ENCODE measurements around the gene PSMD2.

Gene PSMD2

DNA sequence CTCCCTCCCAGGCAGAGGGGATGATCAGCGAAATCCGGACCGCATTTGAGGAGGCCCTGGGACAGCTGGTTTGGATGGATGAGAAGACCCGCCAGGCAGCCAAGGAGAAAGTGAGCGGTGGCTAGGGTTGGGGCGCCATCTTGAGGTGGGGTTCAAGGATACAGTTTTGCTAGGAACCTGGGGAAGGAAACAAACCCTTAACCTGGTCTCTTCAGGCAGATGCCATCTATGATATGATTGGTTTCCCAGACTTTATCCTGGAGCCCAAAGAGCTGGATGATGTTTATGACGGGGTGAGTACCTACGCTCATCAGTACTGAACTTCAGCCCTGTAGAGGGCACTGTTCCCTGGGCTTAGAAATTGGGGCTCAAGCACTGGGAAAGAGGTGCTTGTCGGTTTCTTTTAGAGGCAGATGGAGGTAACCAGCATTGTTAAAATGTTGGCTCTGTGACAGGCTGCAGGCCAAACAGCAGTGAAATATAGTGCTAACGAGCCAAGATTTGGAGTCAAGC, 9.6 kb upstream of the PSMD2 start:
- TF ChIP-seq, protein P1, sequence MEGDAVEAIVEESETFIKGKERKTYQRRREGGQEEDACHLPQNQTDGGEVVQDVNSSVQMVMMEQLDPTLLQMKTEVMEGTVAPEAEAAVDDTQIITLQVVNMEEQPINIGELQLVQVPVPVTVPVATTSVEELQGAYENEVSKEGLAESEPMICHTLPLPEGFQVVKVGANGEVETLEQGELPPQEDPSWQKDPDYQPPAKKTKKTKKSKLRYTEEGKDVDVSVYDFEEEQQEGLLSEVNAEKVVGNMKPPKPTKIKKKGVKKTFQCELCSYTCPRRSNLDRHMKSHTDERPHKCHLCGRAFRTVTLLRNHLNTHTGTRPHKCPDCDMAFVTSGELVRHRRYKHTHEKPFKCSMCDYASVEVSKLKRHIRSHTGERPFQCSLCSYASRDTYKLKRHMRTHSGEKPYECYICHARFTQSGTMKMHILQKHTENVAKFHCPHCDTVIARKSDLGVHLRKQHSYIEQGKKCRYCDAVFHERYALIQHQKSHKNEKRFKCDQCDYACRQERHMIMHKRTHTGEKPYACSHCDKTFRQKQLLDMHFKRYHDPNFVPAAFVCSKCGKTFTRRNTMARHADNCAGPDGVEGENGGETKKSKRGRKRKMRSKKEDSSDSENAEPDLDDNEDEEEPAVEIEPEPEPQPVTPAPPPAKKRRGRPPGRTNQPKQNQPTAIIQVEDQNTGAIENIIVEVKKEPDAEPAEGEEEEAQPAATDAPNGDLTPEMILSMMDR (IDR thresholded peaks at IDR 0.05; ENCODE audit: insufficient read depth, missing control alignments): peak; percentile 75
- no peak for FAIRE-seq
- DNase-seq (ENCODE audit: insufficient read length, low spot score): peak; percentile 76

- TF ChIP-seq, protein P1 (IDR thresholded peaks at IDR 0.05; ENCODE audit: insufficient read depth, missing control alignments): no peak
- FAIRE-seq (no peak), DNase-seq (ENCODE audit: insufficient read length, low spot score) (no peak)
Observed at GRCh38 chr3:184290331-184290730, 8.7 kb upstream of the PSMD2 start.

- TF ChIP-seq, protein P1 (IDR thresholded peaks at IDR 0.05; ENCODE audit: insufficient read depth, missing control alignments): no peak
- DNase-seq (ENCODE audit: insufficient read length, low spot score): no peak
- FAIRE-seq: no peak
Observed at GRCh38 chr3:184291044-184291737, 7.8 kb upstream of the PSMD2 start.

GRCh38 chr3:184291738-184292445, 7.1 kb upstream of the PSMD2 start:
- TF ChIP-seq, protein P1 (IDR thresholded peaks at IDR 0.05; ENCODE audit: insufficient read depth, missing control alignments): no peak
- DNase-seq (ENCODE audit: insufficient read length, low spot score): no peak
- FAIRE-seq: no peak

- no peak for DNase-seq (ENCODE audit: insufficient read length, low spot score)
- TF ChIP-seq, protein P1 (IDR thresholded peaks at IDR 0.05; ENCODE audit: insufficient read depth, missing control alignments): no peak
- no peak for FAIRE-seq
Observed at GRCh38 chr3:184295771-184296170, 3.3 kb upstream of the PSMD2 start.

DNA sequence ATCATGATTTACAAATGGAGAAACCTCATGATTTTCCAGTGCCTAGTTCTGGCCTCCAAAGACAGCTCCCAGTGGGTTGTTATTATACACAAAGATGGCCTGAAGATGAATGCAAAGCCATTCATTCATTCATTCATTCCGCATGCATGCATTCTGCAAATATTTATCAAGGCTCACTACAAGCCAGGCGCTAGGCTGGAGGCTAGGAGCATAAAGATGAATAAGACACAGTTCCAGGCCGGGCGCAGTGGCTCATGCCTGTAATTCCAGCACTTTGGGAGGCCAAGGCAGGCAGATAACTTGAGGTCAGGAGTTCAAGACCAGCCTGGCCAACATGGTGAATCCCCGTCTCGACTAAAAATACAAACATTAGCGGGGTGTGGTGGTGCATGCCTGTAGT, 2.4 kb upstream of the PSMD2 start:
- no peak for FAIRE-seq
- DNase-seq (ENCODE audit: insufficient read length, low spot score): no peak
- TF ChIP-seq, protein P1 (IDR thresholded peaks at IDR 0.05; ENCODE audit: insufficient read depth, missing control alignments): no peak

Data from D721Med (cell line).